ENCODE data around the gene RARRES1.

Gene RARRES1

GRCh38 chr3:158765518-158766205 is 33.4 kb upstream of the RARRES1 start:
- no peak for DNase-seq (ENCODE audit: low spot score)

DNA sequence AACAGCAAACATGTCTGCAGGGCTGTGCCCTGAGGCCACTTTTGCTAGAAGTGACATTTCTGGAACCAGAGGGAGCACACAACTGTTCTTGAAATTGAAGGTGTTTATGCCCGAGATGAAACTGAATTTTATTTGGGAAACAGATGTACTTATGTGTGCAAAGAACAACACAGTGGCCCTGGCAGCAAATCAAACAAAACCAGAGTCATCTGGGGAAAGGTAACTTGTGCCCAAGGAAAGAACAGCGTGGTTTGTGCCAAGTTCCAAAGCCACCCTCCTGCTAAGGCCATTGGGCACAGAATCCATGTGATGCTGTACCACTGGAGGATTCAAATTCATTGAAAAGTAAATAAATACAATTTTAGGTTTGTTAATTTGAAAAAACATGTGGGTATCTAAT is 31.2 kb upstream of the RARRES1 start:
- no peak for DNase-seq (ENCODE audit: low spot score)

DNA sequence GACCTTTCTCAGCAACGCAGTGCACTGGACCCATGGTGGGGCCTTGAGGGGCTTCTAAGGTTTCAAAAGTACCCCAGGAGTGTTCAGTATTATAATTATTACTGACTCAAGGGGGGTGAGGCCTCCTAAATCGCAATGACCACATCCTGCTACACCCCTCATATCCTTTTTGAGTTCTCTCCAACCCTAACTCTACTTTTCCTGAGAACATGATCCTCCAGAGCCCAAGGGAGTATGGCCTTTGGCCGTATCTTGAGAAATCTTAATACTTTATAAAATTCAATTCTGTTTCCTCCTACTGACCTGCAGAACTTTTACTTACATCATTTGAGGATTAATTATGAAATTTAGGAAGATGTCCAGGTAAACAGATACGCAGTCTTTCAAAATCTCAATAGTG is 30.4 kb upstream of the RARRES1 start:
- DNase-seq (ENCODE audit: low spot score) = no peak

GRCh38 chr3:158761350-158761749 is 29.1 kb upstream of the RARRES1 start:
- no peak for DNase-seq (ENCODE audit: low spot score)

DNA sequence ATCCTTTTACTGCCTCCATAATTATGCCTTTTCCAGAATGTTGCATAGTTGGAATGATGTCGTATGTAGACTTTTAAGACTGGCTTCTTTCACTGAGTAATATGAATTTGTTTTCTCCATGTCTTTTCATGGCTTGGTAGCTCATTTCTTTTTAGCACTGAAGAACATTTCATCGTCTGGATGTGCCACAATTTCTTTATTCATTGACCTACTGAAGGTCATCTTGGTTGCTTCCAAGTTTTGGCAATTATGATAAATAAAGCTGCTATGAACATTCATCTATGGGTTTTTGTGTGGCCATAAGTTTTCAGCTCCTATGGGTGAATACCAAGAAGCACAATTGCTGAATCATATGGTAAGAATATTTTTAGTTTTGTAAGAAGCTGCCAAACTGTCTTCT is 23.2 kb upstream of the RARRES1 start:
- no peak for DNase-seq (ENCODE audit: low spot score)

DNA sequence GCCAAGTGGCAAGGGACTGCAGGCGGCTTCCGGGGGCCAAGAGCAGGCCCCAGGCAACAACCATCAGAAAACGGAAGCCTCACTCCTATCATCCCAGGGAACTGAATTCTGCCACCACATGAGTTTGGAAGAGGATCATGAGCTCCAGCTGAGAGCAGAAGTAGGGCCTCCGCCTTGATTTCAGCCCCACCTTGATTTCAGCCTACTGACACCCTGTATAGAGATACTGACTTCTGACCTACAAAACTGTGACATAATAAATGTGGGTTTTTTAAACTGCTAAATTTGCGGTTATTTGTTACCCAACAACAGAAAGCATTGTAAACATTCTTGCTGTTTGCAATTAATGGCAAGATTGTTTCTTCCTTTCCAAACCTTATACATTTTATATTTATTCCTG is 21.6 kb upstream of the RARRES1 start:
- DNase-seq (ENCODE audit: low spot score) = no peak

DNA sequence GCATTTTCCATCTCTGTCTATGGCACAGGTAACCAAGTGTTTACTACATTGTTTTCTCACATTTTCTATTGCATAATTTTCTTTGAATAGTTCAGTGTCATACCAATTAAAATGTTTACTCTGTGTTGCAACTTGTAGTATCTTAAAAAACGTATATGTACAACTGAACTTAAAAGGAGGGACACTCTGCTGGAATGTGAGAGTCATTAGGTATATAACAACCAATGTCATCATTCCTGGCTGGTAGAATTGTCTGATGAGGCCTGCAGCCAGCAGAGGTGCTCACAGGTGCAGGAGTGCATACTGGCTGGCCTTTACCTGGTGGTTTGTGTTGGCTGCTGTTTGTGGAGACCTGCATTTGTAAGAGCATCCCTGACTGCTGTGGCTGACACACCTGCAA is 19.1 kb upstream of the RARRES1 start:
- no peak for DNase-seq (ENCODE audit: low spot score)

GRCh38 chr3:158750016-158750415 is 17.8 kb upstream of the RARRES1 start:
- DNase-seq (ENCODE audit: low spot score) = no peak

DNA sequence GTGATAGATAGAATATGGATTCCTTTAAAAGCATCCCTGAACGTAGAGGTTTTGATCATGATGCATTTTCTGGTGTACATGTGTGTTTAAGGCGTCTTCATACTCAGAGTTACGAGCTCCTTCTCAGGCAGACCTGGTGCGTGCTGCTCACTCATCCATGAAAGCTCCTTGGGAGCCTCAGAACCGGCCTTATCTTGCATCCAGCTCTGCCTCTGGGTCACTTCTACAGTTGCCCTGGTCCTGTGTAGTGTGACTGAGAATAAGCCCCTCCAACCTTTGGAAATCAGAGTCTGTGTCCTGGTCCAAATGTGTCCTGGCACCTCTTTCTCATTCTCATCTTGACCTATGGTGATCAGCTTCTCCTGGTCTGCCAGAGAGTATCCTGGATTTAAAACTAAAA is 17.3 kb upstream of the RARRES1 start:
- no peak for DNase-seq (ENCODE audit: low spot score)

- DNase-seq (ENCODE audit: low spot score) = no peak
Measured at GRCh38 chr3:158748237-158748828, 16.1 kb upstream of the RARRES1 start.

GRCh38 chr3:158747417-158747816 is 15.2 kb upstream of the RARRES1 start:
- DNase-seq (ENCODE audit: low spot score) = no peak

DNA sequence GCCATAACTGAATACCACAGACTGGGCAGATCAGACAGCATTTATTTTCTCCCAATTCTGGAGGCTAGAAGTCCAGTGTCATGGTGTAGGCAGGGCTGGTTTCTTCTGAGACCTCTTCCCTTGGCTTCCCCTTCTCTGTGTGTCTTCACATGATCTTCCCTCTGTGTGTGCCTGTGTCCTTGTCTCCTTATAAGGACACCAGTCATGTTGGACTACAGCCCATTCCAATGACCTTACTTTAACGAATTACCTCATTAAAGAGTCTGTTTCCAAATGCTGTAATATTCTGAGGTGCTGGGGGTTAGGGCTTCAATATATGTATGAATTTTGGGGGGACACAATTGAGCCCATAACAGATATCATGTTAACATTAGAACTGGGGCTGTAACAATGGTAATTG is 13.3 kb upstream of the RARRES1 start:
- no peak for DNase-seq (ENCODE audit: low spot score)

DNA sequence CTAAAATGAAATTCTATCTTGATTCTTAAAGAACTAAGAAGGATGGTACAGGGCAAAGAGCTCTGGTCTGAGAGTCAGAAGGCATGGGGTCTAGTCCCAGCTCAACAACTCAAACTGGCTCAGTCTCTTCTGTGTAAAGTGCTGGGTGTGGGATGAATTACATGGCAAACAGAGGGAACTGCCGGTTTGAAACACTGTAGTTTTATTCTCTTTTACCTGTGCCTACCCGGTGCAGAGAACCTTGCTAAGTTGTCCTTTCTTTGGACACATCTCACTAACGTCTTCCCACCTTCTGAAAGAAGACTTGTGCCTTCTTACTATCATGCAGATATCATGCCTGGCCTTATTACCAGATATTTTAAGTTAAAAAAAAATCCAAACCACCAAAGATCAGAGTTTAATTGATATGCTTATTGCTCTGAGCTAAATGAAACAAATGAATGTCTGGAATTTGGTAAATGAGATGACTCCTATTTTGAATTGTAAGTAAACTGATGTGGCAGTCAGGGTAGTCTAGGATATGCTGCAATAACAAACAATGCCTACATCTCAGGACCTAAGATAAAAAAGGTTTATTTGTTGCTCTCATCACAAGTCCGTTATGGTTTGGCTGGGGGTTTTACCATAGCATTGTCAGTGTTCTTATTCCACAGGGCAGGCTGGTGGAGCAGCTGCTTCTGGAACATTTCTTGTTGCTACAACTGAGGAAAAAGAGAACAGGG is 12.5 kb upstream of the RARRES1 start:
- DNase-seq (ENCODE audit: low spot score) = no peak

GRCh38 chr3:158743664-158744566 is 11.7 kb upstream of the RARRES1 start:
- DNase-seq (ENCODE audit: low spot score) = no peak

DNA sequence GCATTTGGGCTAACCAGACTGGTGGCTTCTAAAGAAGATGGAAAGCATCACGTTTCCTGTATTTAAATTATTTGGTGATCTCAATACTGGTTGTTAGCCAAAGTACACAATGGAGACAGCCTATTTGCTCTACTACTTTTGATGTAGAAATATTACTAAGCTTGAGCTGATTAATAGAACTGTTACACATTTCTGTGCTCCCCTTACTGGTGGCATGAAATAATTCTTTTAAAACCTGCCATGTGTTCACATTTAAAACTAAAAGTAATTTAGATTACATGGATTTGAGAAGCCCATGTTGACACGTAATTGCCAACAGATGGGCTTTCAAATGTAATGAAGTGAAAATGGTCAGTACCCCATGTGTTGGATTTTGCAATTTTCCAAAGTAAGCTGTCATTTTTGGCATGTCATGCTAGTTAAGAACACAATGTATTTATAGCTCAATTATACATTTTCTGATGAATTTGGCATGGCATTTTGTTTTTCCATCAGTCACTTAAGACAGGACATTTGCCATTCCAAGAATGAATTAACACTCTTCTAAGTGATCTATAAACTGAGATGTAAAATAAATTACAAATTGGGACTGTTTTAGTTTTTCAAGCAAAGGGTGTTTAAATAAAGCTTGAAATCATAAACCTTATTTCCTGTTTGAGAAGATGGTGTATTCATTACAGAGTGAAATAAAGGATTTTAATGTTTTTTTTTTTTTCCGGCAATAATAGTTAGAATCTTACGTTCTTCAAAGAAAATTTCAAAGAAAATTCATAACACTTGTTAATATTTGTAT is 10.8 kb upstream of the RARRES1 start:
- peak; percentile 19 for DNase-seq (ENCODE audit: low spot score)

GRCh38 chr3:158739661-158740060 is 7.4 kb upstream of the RARRES1 start:
- no peak for DNase-seq (ENCODE audit: low spot score)

DNA sequence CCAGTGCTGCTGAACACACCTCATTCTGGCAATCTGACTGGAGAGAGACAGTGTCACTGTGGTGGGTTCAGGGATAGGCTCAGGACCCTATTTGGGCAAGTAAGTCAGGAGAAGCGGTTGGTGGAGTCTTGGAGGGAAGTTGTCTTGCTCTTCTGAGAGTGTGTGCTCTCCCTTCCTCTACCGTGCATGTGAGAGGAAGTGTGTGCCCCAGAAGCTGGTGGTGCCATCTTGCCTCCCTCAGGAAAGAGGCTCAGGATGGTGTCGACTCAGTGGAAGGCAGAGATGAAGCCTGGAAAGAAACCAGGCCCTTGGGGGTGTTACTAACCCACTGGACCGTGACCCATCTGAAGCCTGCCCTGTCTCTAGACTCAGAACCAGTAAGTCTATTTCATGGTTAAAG is 6.8 kb upstream of the RARRES1 start:
- DNase-seq (ENCODE audit: low spot score) = no peak

DNA sequence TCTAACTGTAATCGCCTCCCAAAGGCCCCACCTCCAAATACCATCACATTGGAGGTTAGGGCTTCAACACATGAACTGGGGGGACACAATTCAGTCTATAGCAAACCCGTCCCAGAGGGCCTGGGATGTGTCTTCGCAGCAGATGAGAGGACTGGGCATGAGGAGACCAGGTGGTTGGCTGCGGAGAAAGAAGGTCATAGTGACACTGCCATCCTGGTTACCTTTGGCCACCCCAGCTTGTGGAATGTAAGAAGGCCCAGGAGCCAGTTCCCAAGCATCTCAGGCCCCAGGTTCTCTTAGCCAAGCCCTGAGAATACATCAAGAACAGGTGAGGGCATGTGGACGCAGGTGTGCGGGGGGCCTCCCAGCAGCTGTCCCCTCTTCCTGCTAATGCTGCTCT is 6.4 kb upstream of the RARRES1 start:
- DNase-seq (ENCODE audit: low spot score) = no peak

DNA sequence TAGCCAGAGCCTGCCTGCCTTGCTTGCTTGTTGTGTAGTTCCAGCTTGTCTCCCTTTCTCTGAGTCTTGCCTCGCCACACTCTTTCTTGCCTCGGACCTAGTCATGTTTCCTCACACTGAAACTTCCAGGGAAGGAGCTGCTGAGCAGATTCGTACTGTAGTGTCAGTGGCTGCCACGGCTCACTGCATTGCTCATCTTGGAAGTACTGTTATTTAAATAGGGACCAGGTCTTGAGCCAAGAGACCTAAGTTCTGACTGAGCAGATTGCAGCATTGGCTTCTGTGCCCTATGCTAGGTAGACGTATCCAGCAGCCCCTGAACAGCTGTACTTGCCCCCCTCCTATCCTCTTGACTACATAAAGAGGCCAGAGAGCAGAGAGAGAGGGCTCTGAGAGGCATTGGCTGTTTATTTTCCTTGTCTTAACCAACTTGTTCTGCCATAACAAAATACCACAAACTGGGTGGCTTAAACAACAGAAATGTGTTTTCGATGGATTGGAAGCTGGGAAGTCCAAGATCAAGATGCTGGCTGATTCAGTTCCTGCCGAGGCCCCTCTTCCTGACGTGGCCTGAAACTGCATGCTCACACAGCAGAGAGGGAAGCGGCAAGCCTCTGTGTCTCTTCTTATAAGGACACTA is 5.8 kb upstream of the RARRES1 start:
- DNase-seq (ENCODE audit: low spot score) = no peak

GRCh38 chr3:158737410-158737809 is 5.2 kb upstream of the RARRES1 start:
- DNase-seq (ENCODE audit: low spot score) = no peak

Measured in AG20443 (cell line).